GM12873 (cell line): Measurements from ENCODE around the gene CST9L.

Source experiments
- TF ChIP-seq, protein P1 (sequence below): IDR thresholded peaks from 2 replicates; pipeline ENCODE4 v1.5.1; 2012; ENCODE audit warnings: low read depth, mild to moderate bottlenecking, moderate library complexity, low read length, control low read depth; ENCODE audit not compliant: insufficient read depth; ENCODE audit errors: missing control alignments

CST9L gene

GRCh38 chr20:23606652-23607049, 38.4 kb upstream of the CST9L start:
- TF ChIP-seq, protein P1, sequence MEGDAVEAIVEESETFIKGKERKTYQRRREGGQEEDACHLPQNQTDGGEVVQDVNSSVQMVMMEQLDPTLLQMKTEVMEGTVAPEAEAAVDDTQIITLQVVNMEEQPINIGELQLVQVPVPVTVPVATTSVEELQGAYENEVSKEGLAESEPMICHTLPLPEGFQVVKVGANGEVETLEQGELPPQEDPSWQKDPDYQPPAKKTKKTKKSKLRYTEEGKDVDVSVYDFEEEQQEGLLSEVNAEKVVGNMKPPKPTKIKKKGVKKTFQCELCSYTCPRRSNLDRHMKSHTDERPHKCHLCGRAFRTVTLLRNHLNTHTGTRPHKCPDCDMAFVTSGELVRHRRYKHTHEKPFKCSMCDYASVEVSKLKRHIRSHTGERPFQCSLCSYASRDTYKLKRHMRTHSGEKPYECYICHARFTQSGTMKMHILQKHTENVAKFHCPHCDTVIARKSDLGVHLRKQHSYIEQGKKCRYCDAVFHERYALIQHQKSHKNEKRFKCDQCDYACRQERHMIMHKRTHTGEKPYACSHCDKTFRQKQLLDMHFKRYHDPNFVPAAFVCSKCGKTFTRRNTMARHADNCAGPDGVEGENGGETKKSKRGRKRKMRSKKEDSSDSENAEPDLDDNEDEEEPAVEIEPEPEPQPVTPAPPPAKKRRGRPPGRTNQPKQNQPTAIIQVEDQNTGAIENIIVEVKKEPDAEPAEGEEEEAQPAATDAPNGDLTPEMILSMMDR = peak; percentile 99

GRCh38 chr20:23605867-23606651, 37.8 kb upstream of the CST9L start, which contains the start of gene CST9:
Gene CST9 (minus strand): TSS chr20:23605917. CDS start chr20:23605864, 53 bp downstream.
- TF ChIP-seq, protein P1 = no peak

GRCh38 chr20:23604306-23604705, 36.0 kb upstream of the CST9L start:
- TF ChIP-seq, protein P1 = no peak

DNA sequence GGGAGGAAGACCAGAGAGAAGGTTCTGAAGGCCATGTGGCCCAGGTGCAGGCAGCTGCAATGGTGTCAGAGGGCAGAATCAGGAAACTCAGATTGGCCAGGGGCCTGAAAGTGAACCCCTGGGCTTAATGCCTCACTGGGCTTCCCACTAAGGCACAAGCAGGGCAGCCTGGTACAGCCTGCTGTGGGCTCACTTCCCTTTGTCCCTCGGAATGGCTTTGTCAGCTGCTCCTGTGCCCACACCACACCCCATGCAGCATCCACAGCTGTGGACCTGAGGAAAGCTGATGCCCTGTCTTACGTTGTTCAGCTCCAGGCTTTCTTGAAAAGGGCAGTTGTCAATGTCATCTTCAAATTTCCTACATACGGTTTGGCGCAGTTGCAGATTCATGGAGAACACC, 35.0 kb upstream of the CST9L start:
- TF ChIP-seq, protein P1 = no peak

DNA sequence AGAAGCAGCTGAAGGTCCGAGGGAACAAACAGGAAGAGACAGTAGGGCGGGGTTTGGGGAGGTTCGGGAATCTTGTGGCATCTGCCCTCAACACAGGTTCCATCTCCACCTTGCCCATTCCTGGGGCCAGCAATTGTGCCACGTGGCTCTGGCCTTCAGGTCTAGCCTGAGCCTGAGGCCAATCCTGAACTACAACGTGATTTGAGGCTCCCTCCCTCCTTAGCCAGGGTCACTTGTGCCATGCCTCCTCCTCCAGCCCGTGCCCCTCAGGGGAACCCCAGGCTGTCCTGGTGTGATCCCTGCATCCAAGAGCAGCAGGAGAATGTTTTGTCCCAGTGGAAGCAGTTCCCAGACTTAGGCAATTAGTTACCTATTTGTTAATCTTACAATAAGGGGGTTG, 34.4 kb upstream of the CST9L start:
- TF ChIP-seq, protein P1 = no peak

DNA sequence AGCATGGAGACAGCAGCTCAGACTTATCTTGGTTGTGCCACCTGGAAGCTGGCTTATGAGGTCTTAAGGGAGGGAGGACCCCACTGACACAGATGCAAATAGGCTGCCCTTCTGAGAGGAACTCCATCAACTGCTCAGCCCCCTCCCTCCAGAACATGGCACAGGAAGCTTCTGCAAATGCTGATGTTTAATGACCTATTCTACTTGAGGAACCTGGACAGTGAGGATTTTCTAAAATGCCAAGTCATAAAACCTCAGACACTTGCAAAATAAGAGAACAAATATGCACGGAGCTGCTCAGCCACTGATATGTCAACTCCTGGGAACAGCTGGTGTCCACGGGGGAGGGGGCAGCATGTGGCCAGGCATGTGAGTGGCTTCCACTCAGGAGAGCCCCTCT, 34.0 kb upstream of the CST9L start:
- TF ChIP-seq, protein P1 = no peak

DNA sequence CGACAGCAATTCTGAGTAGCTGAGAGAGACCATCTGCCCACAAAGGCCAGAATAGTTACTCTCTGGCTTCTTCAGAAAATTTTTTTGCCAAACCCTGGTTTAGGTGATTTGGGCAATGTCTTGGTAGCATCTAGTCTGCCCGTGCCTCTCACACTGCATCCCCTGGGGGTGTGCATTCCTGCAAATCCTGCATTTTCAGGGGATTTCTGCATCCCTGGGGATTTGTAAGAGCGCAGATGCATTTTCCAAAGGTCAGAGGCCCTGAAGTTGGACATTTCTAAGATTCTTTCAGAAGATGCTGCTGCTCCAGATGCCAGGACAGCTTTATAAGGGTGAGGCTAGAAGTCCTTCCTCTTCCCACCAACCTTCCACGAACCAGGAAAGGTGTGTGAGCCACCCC, 33.4 kb upstream of the CST9L start:
- TF ChIP-seq, protein P1 = no peak
